Caco-2 (cell line): ENCODE data around the gene FRMD1. TPM values are rescaled to one million over a fixed set of nuclear protein-coding genes. Genes with fewer than 3 reads are reported as not detected.

ENCODE experiments used
- BruUV-seq: library from RNA; stranded (reverse); fragments of 400-500 nt; replicated peaks from 2 replicates; lab custom pipeline; 2021; lab: Mats Ljungman, UMichigan
- CTCF ChIA-PET: fragments of 300-600 bp; sonication (Branson Sonifier 250); formaldehyde crosslinking; loops from one replicate; lab custom pipeline; 2022; ENCODE audit warnings: antibody characterized with exemption; lab: Charles Lee
- POLR2A ChIA-PET: fragments of 300-600 bp; sonication (Branson Sonifier 250); formaldehyde crosslinking; loops from one replicate; lab custom pipeline; 2022; ENCODE audit warnings: antibody characterized with exemption; lab: Charles Lee
- DNase-seq, 2 experiments: peaks; one replicate each; pipeline versions ENCODE4 v3.0.0 to v3.0.0-alpha.2; 2020 to 2022
- H3K27me3 ChIP-seq: replicated peaks from 2 replicates; pipeline ENCODE4 v1.6.0; 2011; ENCODE audit warnings: low read length; ENCODE audit not compliant: control insufficient read depth, insufficient read depth
- H3K36me3 ChIP-seq: 2 replicates; pipeline ENCODE4 v1.5.1; 2011; ENCODE audit warnings: low read length; ENCODE audit not compliant: control insufficient read depth, insufficient read depth
- H3K4me1 ChIP-seq: fragments of 250-450 bp; sonication (Bioruptor Pico); 2 replicates; pipeline ENCODE4 v1.5.1; 2020; ENCODE audit warnings: mild to moderate bottlenecking
- H3K4me3 ChIP-seq: 2 replicates; pipeline ENCODE4 v1.5.1; 2011; ENCODE audit warnings: low read depth, mild to moderate bottlenecking, control low read depth, low read length
- H3K9me3 ChIP-seq: fragments of 250-450 bp; sonication (Bioruptor Pico); 2 replicates; pipeline ENCODE4 v1.5.1; 2020; ENCODE audit warnings: mild to moderate bottlenecking, moderate library complexity
- H3K27ac Mint-ChIP-seq: one replicate; pipeline ENCODE4 v1.8.0; 2022; ENCODE audit warnings: mixed read lengths; ENCODE audit not compliant: unreplicated experiment
- H3K27me3 Mint-ChIP-seq: one replicate; pipeline ENCODE4 v1.8.0; 2022; ENCODE audit warnings: mixed read lengths; ENCODE audit not compliant: insufficient read depth, unreplicated experiment
- H3K36me3 Mint-ChIP-seq: one replicate; pipeline ENCODE4 v1.8.0; 2022; ENCODE audit warnings: mild to moderate bottlenecking, mixed read lengths; ENCODE audit not compliant: insufficient read depth, unreplicated experiment
- H3K4me1 Mint-ChIP-seq: one replicate; pipeline ENCODE4 v1.8.0; 2022; ENCODE audit warnings: low read depth, mixed read lengths; ENCODE audit not compliant: unreplicated experiment
- H3K4me3 Mint-ChIP-seq: one replicate; pipeline ENCODE4 v1.8.0; 2022; ENCODE audit warnings: mild to moderate bottlenecking, moderate library complexity, mixed read lengths; ENCODE audit not compliant: unreplicated experiment
- H3K9me3 Mint-ChIP-seq: one replicate; pipeline ENCODE4 v1.8.0; 2022; ENCODE audit warnings: mixed read lengths; ENCODE audit not compliant: unreplicated experiment
- intact Hi-C: fragments of 100-400 bp; cut with micrococcal nuclease; formaldehyde crosslinking; loops from one replicate; pipeline ENCODE4 v1.10.0; 2022; ENCODE audit not compliant: unreplicated experiment
- total RNA-seq: library from RNA; stranded (reverse); gene quantifications from 2 replicates; pipeline ENCODE4 v1.2.3, GENCODE V29; 2022
- TF ChIP-seq, protein P1 (sequence below), 2 experiments: fragments of 200-600 bp in 1 of 2; IDR thresholded peaks; 1 replicate in 1 of 2; 2 replicates in 1 of 2; pipeline versions ENCODE4 v1.5.1 to v1.8.0; 2011 to 2022; ENCODE audit warnings: antibody characterized with exemption in 1 of 2, control low read depth in 1 of 2, inconsistent platforms in 1 of 2, low read depth in 1 of 2, low read length in 1 of 2, mild to moderate bottlenecking in 1 of 2, moderate library complexity in 1 of 2; ENCODE audit not compliant: insufficient read depth in 1 of 2, severe bottlenecking in 1 of 2, unreplicated experiment in 1 of 2

The FRMD1 gene
- total RNA-seq, 1 experiment from 2014 or later, result 0.14 TPM

DNA sequence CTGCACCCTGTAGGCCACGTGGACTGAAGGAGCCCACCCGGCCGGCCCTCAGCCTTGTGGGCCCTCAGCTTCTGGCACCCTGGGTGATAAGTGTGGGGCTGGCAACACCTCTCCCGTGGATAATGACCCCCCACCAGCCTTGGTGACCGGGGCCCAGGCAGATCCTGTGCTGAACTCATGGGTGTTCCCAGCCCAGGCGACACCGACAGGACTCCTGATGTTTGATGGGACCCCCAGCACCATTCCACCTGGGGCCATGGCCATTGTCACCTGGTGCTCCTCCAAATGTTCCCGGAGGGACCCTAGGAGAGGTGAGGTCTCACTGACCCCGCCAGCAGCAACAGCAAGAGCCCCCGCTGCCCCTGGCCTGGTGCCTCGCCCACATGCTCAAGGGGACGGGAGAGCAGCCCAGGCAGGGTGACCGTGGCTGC lies 19.4 kb upstream of the FRMD1 start:
- no peak for DNase-seq
- ChIA-PET POLR2A (no interaction called here), CTCF (no interaction called here)
- H3K9me3 Mint-ChIP-seq, result no peaks in the 10 kb centered on the region
- no peaks in the 10 kb centered on the region for H3K27me3 Mint-ChIP-seq
- intact Hi-C loops, result no loop called here
- Histone ChIP-seq H3K4me3 (no peak overlapping the region), H3K27me3 (no peaks in the 10 kb centered on the region), H3K36me3 (no peaks in the 10 kb centered on the region; the same call in 1 of the 2 replicates), H3K4me1 (no peaks in the 10 kb centered on the region; the same call in 1 of the 2 replicates), H3K9me3 (no peaks in the 10 kb centered on the region)
- BruUV-seq, result no TSS peak
- no peak overlapping the region for H3K4me3 Mint-ChIP-seq
- TF ChIP-seq, protein P1, sequence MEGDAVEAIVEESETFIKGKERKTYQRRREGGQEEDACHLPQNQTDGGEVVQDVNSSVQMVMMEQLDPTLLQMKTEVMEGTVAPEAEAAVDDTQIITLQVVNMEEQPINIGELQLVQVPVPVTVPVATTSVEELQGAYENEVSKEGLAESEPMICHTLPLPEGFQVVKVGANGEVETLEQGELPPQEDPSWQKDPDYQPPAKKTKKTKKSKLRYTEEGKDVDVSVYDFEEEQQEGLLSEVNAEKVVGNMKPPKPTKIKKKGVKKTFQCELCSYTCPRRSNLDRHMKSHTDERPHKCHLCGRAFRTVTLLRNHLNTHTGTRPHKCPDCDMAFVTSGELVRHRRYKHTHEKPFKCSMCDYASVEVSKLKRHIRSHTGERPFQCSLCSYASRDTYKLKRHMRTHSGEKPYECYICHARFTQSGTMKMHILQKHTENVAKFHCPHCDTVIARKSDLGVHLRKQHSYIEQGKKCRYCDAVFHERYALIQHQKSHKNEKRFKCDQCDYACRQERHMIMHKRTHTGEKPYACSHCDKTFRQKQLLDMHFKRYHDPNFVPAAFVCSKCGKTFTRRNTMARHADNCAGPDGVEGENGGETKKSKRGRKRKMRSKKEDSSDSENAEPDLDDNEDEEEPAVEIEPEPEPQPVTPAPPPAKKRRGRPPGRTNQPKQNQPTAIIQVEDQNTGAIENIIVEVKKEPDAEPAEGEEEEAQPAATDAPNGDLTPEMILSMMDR (IDR thresholded peaks at IDR 0.05; ENCODE audit: insufficient read depth in 1 of 2, low read depth in 1 of 2, low read length in 1 of 2, severe bottlenecking in 1 of 2, unreplicated experiment in 1 of 2), result no peak
- no peaks in the 10 kb centered on the region for H3K4me1 Mint-ChIP-seq
- no peaks in the 10 kb centered on the region for H3K36me3 Mint-ChIP-seq
- no peak overlapping the region for H3K27ac Mint-ChIP-seq

DNA sequence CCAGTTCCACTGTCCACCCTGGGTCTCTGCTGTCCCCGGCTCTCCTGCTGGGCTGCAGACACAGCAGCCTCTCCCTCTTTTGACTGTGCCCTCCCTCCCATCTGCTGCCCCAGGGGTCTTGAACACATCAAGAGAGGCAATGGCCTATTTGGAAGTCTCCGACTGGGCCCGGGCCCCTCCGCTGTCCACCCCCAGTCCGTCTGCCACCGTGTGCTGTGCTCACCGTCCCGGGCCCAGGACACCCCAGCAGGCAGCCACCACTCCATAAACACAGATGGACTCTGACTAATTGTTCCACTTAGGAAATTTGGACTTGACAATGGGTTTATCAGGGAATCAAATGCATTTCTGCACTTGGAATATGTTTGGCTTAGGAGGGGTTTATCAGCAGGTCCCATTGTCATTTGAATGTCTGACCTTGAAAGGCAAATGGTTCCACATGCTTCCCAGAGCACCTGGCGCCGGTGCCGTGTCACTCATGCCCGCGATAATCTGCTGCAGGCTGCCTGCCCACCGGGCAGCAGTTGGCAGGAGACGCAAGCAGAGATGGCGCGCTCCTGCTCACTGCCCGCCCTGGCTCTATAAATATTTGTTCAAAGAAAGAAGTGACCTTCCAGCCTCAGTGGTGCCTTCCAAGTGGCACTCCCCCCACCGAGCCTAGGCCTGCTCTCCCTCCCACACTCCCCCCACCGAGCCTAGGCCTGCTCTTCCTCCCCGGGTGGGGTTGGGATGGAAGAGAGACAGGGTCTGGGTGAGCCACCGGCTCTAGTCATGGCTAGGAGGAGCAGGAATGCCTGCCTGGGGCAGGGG lies 18.8 kb upstream of the FRMD1 start:
- no peaks in the 10 kb centered on the region for H3K4me1 Mint-ChIP-seq
- no peak for DNase-seq
- no peaks in the 10 kb centered on the region for H3K27me3 Mint-ChIP-seq
- H3K27ac Mint-ChIP-seq, result no peak overlapping the region
- intact Hi-C loops, result no loop called here
- Histone ChIP-seq H3K4me3 (no peak overlapping the region), H3K27me3 (no peaks in the 10 kb centered on the region), H3K36me3 (no peaks in the 10 kb centered on the region; the same call in 1 of the 2 replicates), H3K9me3 (no peaks in the 10 kb centered on the region), H3K4me1 (no peaks in the 10 kb centered on the region; the same call in 1 of the 2 replicates)
- no peak overlapping the region for H3K4me3 Mint-ChIP-seq
- H3K36me3 Mint-ChIP-seq, result no peaks in the 10 kb centered on the region
- TF ChIP-seq, protein P1 (IDR thresholded peaks at IDR 0.05; ENCODE audit: insufficient read depth in 1 of 2, low read depth in 1 of 2, low read length in 1 of 2, severe bottlenecking in 1 of 2, unreplicated experiment in 1 of 2), result no peak
- POLR2A ChIA-PET, result no interaction called here
- CTCF ChIA-PET, result no interaction called here
- no TSS peak for BruUV-seq
- H3K9me3 Mint-ChIP-seq, result no peaks in the 10 kb centered on the region

DNA sequence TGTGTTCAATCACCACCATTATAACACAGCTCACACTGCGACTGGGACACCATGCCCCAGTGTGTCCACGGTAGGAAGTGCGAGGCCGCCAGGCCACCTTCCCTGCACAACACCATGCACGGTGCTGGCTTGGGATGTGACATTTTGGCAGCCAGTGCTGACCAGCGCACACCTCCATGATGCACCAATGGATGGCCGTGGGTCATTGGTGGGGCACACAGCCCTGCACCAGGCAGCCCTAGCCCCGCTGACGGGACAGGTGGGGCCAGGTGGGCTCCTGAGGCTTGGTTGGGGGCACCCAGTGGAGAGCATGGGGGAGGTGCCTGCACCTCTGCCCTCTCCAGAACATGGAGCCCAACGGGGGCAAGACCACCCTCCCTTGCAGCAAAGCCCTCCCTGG lies 18.2 kb upstream of the FRMD1 start:
- no peaks in the 10 kb centered on the region; the same call in 1 of the 2 replicates for H3K36me3 ChIP-seq
- H3K27me3 Mint-ChIP-seq, result no peaks in the 10 kb centered on the region
- intact Hi-C loops, result no loop called here
- H3K4me1 Mint-ChIP-seq, result no peaks in the 10 kb centered on the region
- no peaks in the 10 kb centered on the region for H3K36me3 Mint-ChIP-seq
- ChIA-PET POLR2A (no interaction called here), CTCF (no interaction called here)
- no peaks in the 10 kb centered on the region for H3K27me3 ChIP-seq
- H3K4me3 Mint-ChIP-seq, result no peak overlapping the region
- DNase-seq, result no peak
- H3K4me3 ChIP-seq, result no peak overlapping the region
- no peaks in the 10 kb centered on the region for H3K9me3 ChIP-seq
- TF ChIP-seq, protein P1 (IDR thresholded peaks at IDR 0.05; ENCODE audit: insufficient read depth in 1 of 2, low read depth in 1 of 2, low read length in 1 of 2, severe bottlenecking in 1 of 2, unreplicated experiment in 1 of 2), result no peak
- H3K9me3 Mint-ChIP-seq, result no peaks in the 10 kb centered on the region
- no TSS peak for BruUV-seq
- H3K27ac Mint-ChIP-seq, result no peak overlapping the region
- H3K4me1 ChIP-seq, result no peaks in the 10 kb centered on the region; the same call in 1 of the 2 replicates
